Femur (tissue), 1 donor: ENCODE measurements around the gene PPEF2.

Experiments used
- DNase-seq: peaks from one replicate; pipeline ENCODE4 v3.0.0-alpha.2; 2017

PPEF2 gene

GRCh38 chr4:75891611-75892010 lies 10.6 kb downstream of the PPEF2 start:
- no peak for DNase-seq

- no peak for DNase-seq
Observed at GRCh38 chr4:75889537-75890199, 12.6 kb downstream of the PPEF2 start.

- DNase-seq: no peak
Observed at GRCh38 chr4:75886104-75886503, 16.1 kb downstream of the PPEF2 start.

- DNase-seq: no peak
Observed at GRCh38 chr4:75881476-75881875, 20.8 kb downstream of the PPEF2 start.

GRCh38 chr4:75880278-75880677 lies 22.0 kb downstream of the PPEF2 start:
- no peak for DNase-seq

- no peak for DNase-seq
Observed at GRCh38 chr4:75878246-75878756, 24.0 kb downstream of the PPEF2 start.

GRCh38 chr4:75876218-75876617 lies 26.0 kb downstream of the PPEF2 start:
- DNase-seq: no peak

GRCh38 chr4:75869100-75869499 lies 33.2 kb downstream of the PPEF2 start:
- DNase-seq: no peak

- DNase-seq: no peak
Observed at GRCh38 chr4:75867130-75867529, 35.1 kb downstream of the PPEF2 start.

GRCh38 chr4:75860606-75861005 lies 41.6 kb downstream of the PPEF2 start:
- DNase-seq: no peak

- DNase-seq: no peak
Observed at GRCh38 chr4:75858721-75859120, 43.5 kb downstream of the PPEF2 start.

- DNase-seq: no peak
Observed at GRCh38 chr4:75849461-75849860, 52.8 kb downstream of the PPEF2 start.

- DNase-seq: no peak
Observed at GRCh38 chr4:75848891-75849290, 53.4 kb downstream of the PPEF2 start.

GRCh38 chr4:75848171-75848760 lies 54.0 kb downstream of the PPEF2 start:
- DNase-seq: peak; percentile 36

- DNase-seq: no peak
Observed at GRCh38 chr4:75845992-75846391, 56.3 kb downstream of the PPEF2 start.

GRCh38 chr4:75844151-75844662 lies 58.0 kb downstream of the PPEF2 start:
- DNase-seq: no peak

GRCh38 chr4:75843596-75843995 lies 58.7 kb downstream of the PPEF2 start:
- no peak for DNase-seq

GRCh38 chr4:75841641-75842520 lies 60.4 kb downstream of the PPEF2 start:
- no peak for DNase-seq

- DNase-seq: no peak
Observed at GRCh38 chr4:75834772-75835154, 67.5 kb downstream of the PPEF2 start.

GRCh38 chr4:75834095-75834771 lies 68.0 kb downstream of the PPEF2 start:
- DNase-seq: no peak

- DNase-seq: no peak
Observed at GRCh38 chr4:75831856-75832405, 70.3 kb downstream of the PPEF2 start.

- DNase-seq: no peak
Observed at GRCh38 chr4:75830906-75831305, 71.3 kb downstream of the PPEF2 start.

GRCh38 chr4:75823812-75824211 lies 78.4 kb downstream of the PPEF2 start:
- no peak for DNase-seq
